ENCODE results near the gene PARP14.
A peak's percentile ranks its signal among the peaks of the same experiment; 100 is the strongest.

Gene PARP14

GRCh38 chr3:122690096-122690495 is 9.5 kb downstream of the PARP14 start:
- TF ChIP-seq CTCF (IDR thresholded peaks at IDR 0.05; ENCODE audit: insufficient read depth, low read depth, low read length, missing control alignments), result no peak
- H3K4me3 ChIP-seq (ENCODE audit: low read depth, low read length), result no peak overlapping the region
- DNase-seq (ENCODE audit: low read depth), result no peak

- DNase-seq (ENCODE audit: low read depth), result peak; percentile 60
- no peak overlapping the region for H3K4me3 ChIP-seq (ENCODE audit: low read depth, low read length)
- TF ChIP-seq CTCF (IDR thresholded peaks at IDR 0.05; ENCODE audit: insufficient read depth, low read depth, low read length, missing control alignments), result no peak
These were observed 10.6 kb downstream of the PARP14 start for GRCh38 chr3:122691195-122691594.

GRCh38 chr3:122692674-122693073 is 12.0 kb downstream of the PARP14 start:
- DNase-seq (ENCODE audit: low read depth), result no peak
- H3K4me3 ChIP-seq (ENCODE audit: low read depth, low read length), result no peak overlapping the region
- TF ChIP-seq CTCF (IDR thresholded peaks at IDR 0.05; ENCODE audit: insufficient read depth, low read depth, low read length, missing control alignments), result no peak

- DNase-seq (ENCODE audit: low read depth), result peak; percentile 84
- no peak overlapping the region for H3K4me3 ChIP-seq (ENCODE audit: low read depth, low read length)
- no peak for TF ChIP-seq CTCF (IDR thresholded peaks at IDR 0.05; ENCODE audit: insufficient read depth, low read depth, low read length, missing control alignments)
These were observed 14.3 kb downstream of the PARP14 start for GRCh38 chr3:122694966-122695365.

GRCh38 chr3:122695927-122696561 is 15.4 kb downstream of the PARP14 start:
- no peak for TF ChIP-seq CTCF (IDR thresholded peaks at IDR 0.05; ENCODE audit: insufficient read depth, low read depth, low read length, missing control alignments)
- no peak overlapping the region for H3K4me3 ChIP-seq (ENCODE audit: low read depth, low read length)
- no peak for DNase-seq (ENCODE audit: low read depth)

GRCh38 chr3:122697952-122698620 is 17.4 kb downstream of the PARP14 start:
- peak; percentile 78 for DNase-seq (ENCODE audit: low read depth)
- TF ChIP-seq CTCF (IDR thresholded peaks at IDR 0.05; ENCODE audit: insufficient read depth, low read depth, low read length, missing control alignments), result no peak
- H3K4me3 ChIP-seq (ENCODE audit: low read depth, low read length), result no peak overlapping the region

GRCh38 chr3:122700193-122700592 is 19.6 kb downstream of the PARP14 start:
- TF ChIP-seq CTCF (IDR thresholded peaks at IDR 0.05; ENCODE audit: insufficient read depth, low read depth, low read length, missing control alignments), result no peak
- no peak overlapping the region for H3K4me3 ChIP-seq (ENCODE audit: low read depth, low read length)
- DNase-seq (ENCODE audit: low read depth), result no peak

All from GM12865 (cell line).